Measurements from ENCODE around the gene THAP7.
"Not testable (repeated sequence)": the region's sequence is repeated elsewhere in the genome, so short reads cannot be mapped to it uniquely, and the experiment has no call there.

Gene THAP7

GRCh38 chr22:20980938-20981722 lies 20.8 kb downstream of the THAP7 start:
- H3K27ac ChIP-seq = peak overlapping the region; percentile 57
- DNase-seq (ENCODE audit: low read depth, low spot score) = no peak

DNA sequence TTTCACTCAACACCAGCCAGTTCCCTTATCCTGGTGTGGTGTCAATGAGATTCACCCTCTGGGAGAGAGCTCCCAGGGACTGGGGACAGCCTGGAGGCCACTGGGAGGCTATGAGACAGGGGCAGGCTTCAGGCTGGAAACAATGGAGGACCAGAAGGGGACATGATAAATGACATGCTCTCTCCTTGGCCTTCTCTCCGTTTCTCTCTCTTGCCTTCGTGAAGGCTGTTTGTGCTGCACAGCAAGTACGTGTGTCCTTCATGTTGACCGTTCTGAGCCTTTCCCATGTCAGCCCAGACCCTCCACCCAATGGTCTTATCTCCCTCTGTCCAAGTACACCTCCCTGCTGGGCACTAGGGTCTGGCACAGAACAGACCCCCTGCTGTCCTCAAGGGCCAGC lies 21.4 kb downstream of the THAP7 start:
- no peak overlapping the region for H3K27ac ChIP-seq

GRCh38 chr22:20979940-20980453 lies 21.9 kb downstream of the THAP7 start:
- no peak overlapping the region for H3K27ac ChIP-seq
- DNase-seq (ENCODE audit: low read depth, low spot score) = no peak

More for the DNA sequence above, 21.4 kb downstream of the THAP7 start:
- DNase-seq (ENCODE audit: low read depth, low spot score) = no peak

GRCh38 chr22:20979243-20979809 lies 22.6 kb downstream of the THAP7 start:
- H3K27ac ChIP-seq = no peak overlapping the region
- DNase-seq (ENCODE audit: low read depth, low spot score) = peak; percentile 49

DNA sequence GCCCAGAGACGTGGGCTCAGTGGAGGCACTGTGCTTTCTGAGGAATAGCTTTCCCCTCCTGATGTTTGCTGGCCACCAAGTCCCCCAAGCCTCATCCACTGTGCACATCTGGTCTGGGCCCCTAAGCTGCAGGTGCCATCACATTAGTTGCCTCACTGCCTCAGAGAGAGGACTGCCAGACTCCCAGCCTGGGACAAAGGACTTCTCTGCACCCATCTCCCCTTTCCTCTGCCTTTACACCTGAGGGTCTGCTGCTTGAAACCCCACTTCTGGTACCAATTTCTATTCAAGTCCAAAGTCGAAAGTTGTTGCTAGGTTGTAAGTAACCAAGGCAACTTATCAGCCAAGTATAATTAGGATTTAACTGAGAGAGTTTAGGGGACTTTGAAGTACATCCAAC lies 23.5 kb downstream of the THAP7 start:
- H3K27ac ChIP-seq = no peak overlapping the region
- no peak for DNase-seq (ENCODE audit: low read depth, low spot score)

- DNase-seq (ENCODE audit: low read depth, low spot score) = no peak
- H3K27ac ChIP-seq = no peak overlapping the region
Observed at GRCh38 chr22:20977516-20978170, 24.3 kb downstream of the THAP7 start.

- H3K27ac ChIP-seq = no peak overlapping the region
- no peak for DNase-seq (ENCODE audit: low read depth, low spot score)
Observed at GRCh38 chr22:20977019-20977418, 24.9 kb downstream of the THAP7 start.

- DNase-seq (ENCODE audit: low read depth, low spot score) = no peak
- no peak overlapping the region for H3K27ac ChIP-seq
Observed at GRCh38 chr22:20976291-20976877, 25.5 kb downstream of the THAP7 start.

DNA sequence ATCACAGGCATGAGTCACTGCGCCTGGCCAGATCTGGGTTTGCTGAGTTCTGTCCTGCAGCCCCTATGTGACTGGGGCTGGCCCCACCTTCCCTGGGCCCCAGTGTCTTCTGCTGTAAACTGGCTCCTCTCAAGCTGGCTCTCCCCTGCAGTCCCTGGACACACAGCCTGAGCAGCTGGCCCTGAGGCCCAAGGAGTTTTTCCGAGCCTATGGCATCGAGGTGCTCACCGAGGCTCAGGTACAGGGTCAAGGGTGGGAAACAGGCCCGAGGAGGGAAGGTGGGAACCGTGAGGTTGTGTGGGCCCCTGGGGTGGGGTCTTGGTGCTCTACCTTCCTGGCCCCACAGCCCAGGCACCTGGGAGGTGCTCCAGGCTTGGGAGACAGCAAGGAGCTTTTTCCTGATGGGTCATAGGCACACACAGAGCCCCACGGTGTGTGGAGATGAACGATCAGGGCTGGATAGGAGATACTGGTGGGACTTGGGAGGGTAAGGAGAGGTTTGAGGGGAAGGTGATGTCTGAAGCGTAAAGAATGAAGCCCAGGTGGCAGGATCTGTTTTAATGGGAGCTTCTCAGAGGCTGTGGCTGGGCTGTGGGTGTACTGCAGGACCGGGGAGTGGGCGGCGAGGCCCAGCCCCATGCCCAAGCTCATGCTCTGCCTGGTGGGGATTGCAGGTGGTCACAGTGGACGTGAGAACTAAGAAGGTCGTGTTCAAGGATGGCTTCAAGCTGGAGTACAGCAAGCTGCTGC lies 26.2 kb downstream of the THAP7 start:
- DNase-seq (ENCODE audit: low read depth, low spot score) = no peak
- no peak overlapping the region for H3K27ac ChIP-seq

DNA sequence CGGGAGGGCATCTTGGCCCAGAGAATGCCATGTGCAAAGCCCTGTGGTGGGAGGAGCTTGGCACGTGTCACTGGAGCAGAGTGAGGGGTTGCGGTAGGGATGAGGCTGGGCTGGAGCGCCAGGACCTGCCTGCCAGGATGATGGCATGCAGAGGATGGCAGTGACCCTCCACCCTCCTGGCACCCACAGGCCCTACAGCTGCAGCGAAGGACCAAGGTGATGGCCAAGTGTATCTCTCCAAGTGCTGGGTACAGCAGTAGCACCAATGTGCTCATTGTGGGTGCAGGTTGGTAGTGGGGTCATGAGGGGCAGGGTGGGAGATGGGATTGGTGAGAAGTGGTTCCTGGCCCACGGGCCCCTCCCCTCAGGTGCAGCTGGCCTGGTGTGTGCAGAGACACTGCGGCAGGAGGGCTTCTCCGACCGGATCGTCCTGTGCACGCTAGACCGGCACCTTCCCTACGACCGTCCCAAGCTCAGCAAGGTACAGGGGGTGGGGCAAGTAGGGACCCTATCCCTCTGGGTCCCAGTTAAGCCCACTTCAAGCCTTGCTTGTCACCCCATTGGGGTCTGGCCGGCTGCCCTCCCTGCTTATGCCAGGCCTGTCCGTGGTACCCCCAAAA lies 27.5 kb downstream of the THAP7 start:
- H3K27ac ChIP-seq = no peak overlapping the region
- no peak for DNase-seq (ENCODE audit: low read depth, low spot score)

DNA sequence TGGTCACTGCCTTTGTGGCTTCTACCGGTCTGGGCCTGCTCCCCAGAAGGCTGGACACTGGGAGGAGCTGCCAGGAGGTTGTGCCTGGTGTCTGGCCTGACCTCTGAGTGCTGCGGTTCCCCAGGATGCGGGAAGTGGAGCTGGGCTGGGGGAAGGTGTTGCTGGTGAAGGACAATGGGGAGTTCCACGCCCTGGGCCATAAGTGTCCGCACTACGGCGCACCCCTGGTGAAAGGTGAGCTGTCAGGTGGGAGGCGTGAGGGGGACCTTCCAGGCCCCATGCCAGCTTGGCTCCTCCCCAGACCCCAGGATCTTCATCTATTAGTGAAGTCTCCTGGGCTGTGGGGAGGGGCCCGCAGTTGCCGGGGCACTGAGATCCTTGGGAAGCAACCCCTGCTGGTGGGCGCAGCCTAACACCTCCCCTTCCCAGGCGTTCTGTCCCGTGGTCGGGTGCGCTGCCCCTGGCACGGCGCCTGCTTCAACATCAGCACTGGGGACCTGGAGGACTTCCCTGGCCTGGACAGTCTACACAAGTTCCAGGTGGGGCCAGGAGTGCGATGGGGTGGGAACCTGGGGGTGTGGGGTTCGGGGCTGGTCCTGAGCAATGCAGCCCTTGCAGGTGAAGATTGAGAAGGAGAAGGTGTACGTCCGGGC lies 28.2 kb downstream of the THAP7 start:
- H3K27ac ChIP-seq = no peak overlapping the region
- no peak for DNase-seq (ENCODE audit: low read depth, low spot score)

GRCh38 chr22:20972933-20973577 lies 28.9 kb downstream of the THAP7 start:
- H3K27ac ChIP-seq = no peak overlapping the region

GRCh38 chr22:20972014-20972694 lies 29.8 kb downstream of the THAP7 start:
- DNase-seq (ENCODE audit: low read depth, low spot score); H3K27ac ChIP-seq: not testable (repeated sequence)

More at GRCh38 chr22:20972933-20973577, 28.9 kb downstream of the THAP7 start:
- DNase-seq (ENCODE audit: low read depth, low spot score) = no peak

- DNase-seq (ENCODE audit: low read depth, low spot score) = no peak
Observed at GRCh38 chr22:20970939-20971657, 30.8 kb downstream of the THAP7 start.

DNA sequence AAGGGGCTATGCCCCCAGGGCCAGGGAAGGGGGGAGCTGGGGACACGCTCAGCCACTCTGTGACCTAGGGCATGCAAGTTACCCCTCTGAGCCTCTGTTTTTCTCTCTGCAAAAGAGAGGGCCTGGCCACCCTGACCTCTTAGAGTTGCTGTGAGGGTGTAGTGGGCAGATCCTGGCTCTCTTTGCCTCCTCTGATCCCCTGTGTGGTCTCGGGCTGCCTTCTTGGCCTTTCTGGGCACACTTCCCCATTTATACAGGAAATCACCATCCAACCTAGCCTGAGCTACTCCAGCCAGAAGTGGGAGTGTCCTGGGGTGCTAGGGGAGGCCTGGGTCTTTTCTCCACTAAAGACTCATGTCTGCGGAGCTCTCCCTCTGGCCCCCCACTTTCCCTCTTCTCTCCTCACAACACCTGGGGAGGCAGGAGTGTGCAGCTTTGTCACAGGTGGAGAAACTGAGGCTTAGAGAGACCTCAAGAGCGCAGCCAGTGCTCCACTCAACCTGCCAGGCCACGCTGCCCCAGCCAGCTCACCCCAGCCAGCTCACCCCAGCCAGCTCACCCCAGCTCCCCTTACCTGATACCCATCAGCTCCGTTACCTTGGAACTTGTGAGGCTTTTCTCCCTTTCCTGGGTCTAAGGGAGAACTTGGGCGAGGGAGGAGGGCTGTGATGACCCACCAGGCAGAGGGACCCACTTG lies 33.5 kb downstream of the THAP7 start:
- H3K27ac ChIP-seq = no peak overlapping the region
- DNase-seq (ENCODE audit: low read depth, low spot score) = no peak

More at GRCh38 chr22:20970939-20971657, 30.8 kb downstream of the THAP7 start:
- no peak overlapping the region for H3K27ac ChIP-seq

GRCh38 chr22:20967697-20968211 lies 34.2 kb downstream of the THAP7 start:
- no peak overlapping the region for H3K27ac ChIP-seq
- no peak for DNase-seq (ENCODE audit: low read depth, low spot score)

Data from epithelial cell of prostate (primary cell).